HCT116 (cell line): ENCODE measurements around the gene BCL11A. TPM values are rescaled to one million over a fixed set of nuclear protein-coding genes. Genes with fewer than 3 reads are reported as not detected.

ENCODE experiments used
- ATAC-seq: fragments of 200-7000 bp; cut with Tn5 transposase; 2 replicates; pipeline ENCODE4 v1.9.1; 2020; ENCODE audit warnings: mild to moderate bottlenecking, moderate library complexity
- BruUV-seq: library from RNA; stranded (reverse); fragments of 400-500 nt; replicated peaks from 2 replicates; lab custom pipeline; 2021; lab: Mats Ljungman, UMichigan
- CTCF ChIA-PET: fragments of 300-600 bp; sonication (Branson Sonifier 250); formaldehyde crosslinking; loops from one replicate; lab custom pipeline; 2021; ENCODE audit warnings: antibody characterized with exemption; lab: Charles Lee
- POLR2A ChIA-PET: fragments of 300-600, 350-600 bp; sonication (Branson Sonifier 250); formaldehyde crosslinking; loops from one replicate; lab custom pipeline; 2021; ENCODE audit warnings: antibody characterized with exemption; lab: Charles Lee
- RAD21 ChIA-PET, 2 experiments: fragments of 300-600 bp; sonication (Branson Sonifier 250); formaldehyde crosslinking; loops; one replicate each; lab custom pipeline; 2023; ENCODE audit warnings: low total read pairs in 2 of 2; ENCODE audit not compliant: uncharacterized antibody in 2 of 2, unreplicated experiment in 2 of 2, low non-redundant PET in 1 of 2; lab: Charles Lee
- DNase-seq: peaks from one replicate; pipeline ENCODE4 v3.0.0-alpha.2; 2010; ENCODE audit warnings: low read depth, low spot score
- H2AFZ ChIP-seq: fragments of 200-600 bp; shearing (Covaris generic), sonication (generic); 2 replicates; pipeline ENCODE4 v1.6.1; 2017; ENCODE audit warnings: low read depth, mixed run types, mixed read lengths, antibody characterized with exemption, low read length; ENCODE audit not compliant: poor library complexity, severe bottlenecking
- H3K27ac ChIP-seq: 2 replicates; pipeline ENCODE4 v1.5.1; 2012; ENCODE audit warnings: low read depth, low read length
- H3K27me3 ChIP-seq: fragments of 200-600 bp; sonication (generic); 2 replicates; pipeline ENCODE4 v1.6.1; 2016; ENCODE audit warnings: mixed run types, low read length, mixed read lengths; ENCODE audit not compliant: insufficient read depth
- H3K36me3 ChIP-seq, 2 experiments: fragments of 200-500 bp in 1 of 2; fragments of 200-600 bp in 1 of 2; sonication (Bioruptor generic) in 1 of 2; sonication (generic) in 1 of 2; 2 replicates each; pipeline versions ENCODE4 v1.5.1 to v1.6.1; 2014 to 2016; ENCODE audit warnings: low read length in 2 of 2, inconsistent platforms in 1 of 2, mixed read lengths in 1 of 2, mixed run types in 1 of 2; ENCODE audit not compliant: insufficient read depth in 2 of 2, control insufficient read depth in 1 of 2
- H3K4me1 ChIP-seq, 2 experiments: fragments of 200-600 bp in 1 of 2; sonication (generic) in 1 of 2; 2 replicates each; pipeline versions ENCODE4 v1.5.1 to v1.6.1; 2012 to 2017; ENCODE audit warnings: low read length in 2 of 2, inconsistent platforms in 1 of 2, mild to moderate bottlenecking in 1 of 2, mixed read lengths in 1 of 2, mixed run types in 1 of 2, moderate library complexity in 1 of 2; ENCODE audit not compliant: insufficient read depth in 2 of 2, control insufficient read depth in 1 of 2
- H3K4me2 ChIP-seq: fragments of 200-600 bp; sonication (generic); 2 replicates; pipeline ENCODE4 v1.6.1; 2017; ENCODE audit warnings: mixed run types, low read length, mixed read lengths
- H3K4me3 ChIP-seq, 2 experiments: fragments of 200-600 bp in 1 of 2; sonication (generic) in 1 of 2; replicated peaks in 1 of 2; 2 replicates each; pipeline ENCODE4 v1.5.1; 2011 to 2016; ENCODE audit warnings: low read length in 2 of 2, control low read depth in 1 of 2, low read depth in 1 of 2, mild to moderate bottlenecking in 1 of 2, mixed read lengths in 1 of 2, mixed run types in 1 of 2
- H3K79me2 ChIP-seq: fragments of 200-600 bp; sonication (generic); 2 replicates; pipeline ENCODE4 v1.6.1; 2017; ENCODE audit warnings: mild to moderate bottlenecking, mixed run types, low read length, moderate library complexity, mixed read lengths; ENCODE audit not compliant: insufficient read depth
- H3K9ac ChIP-seq: fragments of 200-600 bp; sonication (generic); 2 replicates; pipeline ENCODE4 v1.6.1; 2016; ENCODE audit warnings: low read length, mixed read lengths
- H3K9me2 ChIP-seq: fragments of 200-600 bp; sonication (generic), shearing (Covaris generic); 2 replicates; pipeline ENCODE4 v1.6.1; 2017; ENCODE audit warnings: mixed run types, mild to moderate bottlenecking, moderate library complexity; ENCODE audit not compliant: insufficient read depth
- H3K9me3 ChIP-seq, 2 experiments: fragments of 200-500 bp in 1 of 2; fragments of 200-600 bp in 1 of 2; sonication (Bioruptor generic) in 1 of 2; sonication (generic) in 1 of 2; 2 replicates each; pipeline ENCODE4 v1.6.1; 2014 to 2017; ENCODE audit warnings: low read length in 2 of 2, mixed read lengths in 2 of 2, inconsistent platforms in 1 of 2, low read depth in 1 of 2, mild to moderate bottlenecking in 1 of 2, mixed run types in 1 of 2, moderate library complexity in 1 of 2; ENCODE audit not compliant: control insufficient read depth in 1 of 2, insufficient read depth in 1 of 2
- H4K20me1 ChIP-seq: fragments of 200-600 bp; sonication (generic), shearing (Covaris generic); 2 replicates; pipeline ENCODE4 v1.6.1; 2017; ENCODE audit warnings: mixed run types, mild to moderate bottlenecking, moderate library complexity; ENCODE audit not compliant: insufficient read depth
- CEBPB ChIP-seq: IDR thresholded peaks from 2 replicates; pipeline ENCODE4 v1.6.1; 2012; ENCODE audit warnings: low read depth
- ELF1 ChIP-seq: IDR thresholded peaks from 2 replicates; pipeline ENCODE4 v1.6.1; 2012; ENCODE audit warnings: low read depth, borderline replicate concordance
- EZH2 ChIP-seq: fragments of 200-600 bp; sonication (generic); IDR thresholded peaks from 2 replicates; pipeline ENCODE4 v1.6.1; 2017; ENCODE audit warnings: antibody characterized with exemption, mixed run types
- EZH2phosphoT487 ChIP-seq: fragments of 200-600 bp; IDR thresholded peaks from 2 replicates; pipeline ENCODE4 v1.6.1; 2018; ENCODE audit warnings: antibody characterized with exemption, borderline replicate concordance
- FOSL1 ChIP-seq: IDR thresholded peaks from 2 replicates; pipeline ENCODE4 v1.6.1; 2012; ENCODE audit warnings: low read depth
- JUND ChIP-seq: IDR thresholded peaks from 2 replicates; pipeline ENCODE4 v1.6.1; 2012
- MAX ChIP-seq: IDR thresholded peaks from 2 replicates; pipeline ENCODE4 v1.6.1; 2012
- POLR2A ChIP-seq: IDR thresholded peaks from 2 replicates; pipeline ENCODE4 v1.7.0; 2011; ENCODE audit warnings: borderline replicate concordance; ENCODE audit not compliant: insufficient read depth, insufficient read length; ENCODE audit errors: extremely low read depth
- POLR2AphosphoS5 ChIP-seq: IDR thresholded peaks from 2 replicates; pipeline ENCODE4 v1.6.1; 2011; ENCODE audit warnings: mild to moderate bottlenecking, low read depth, low read length, moderate library complexity
- RAD21 ChIP-seq: IDR thresholded peaks from 2 replicates; pipeline ENCODE4 v1.6.1; 2012; ENCODE audit warnings: low read depth, mild to moderate bottlenecking
- SIN3A ChIP-seq: IDR thresholded peaks from 2 replicates; pipeline ENCODE4 v1.6.1; 2012; ENCODE audit warnings: low read depth
- SP1 ChIP-seq: IDR thresholded peaks from 2 replicates; pipeline ENCODE4 v1.6.1; 2012; ENCODE audit warnings: low read depth
- YY1 ChIP-seq: IDR thresholded peaks from 2 replicates; pipeline ENCODE4 v1.6.1; 2011; ENCODE audit warnings: low read length, low read depth, moderate library complexity, mild to moderate bottlenecking; ENCODE audit not compliant: insufficient replicate concordance; ENCODE audit errors: extremely low read depth
- intact Hi-C: fragments of 100-400 bp; cut with micrococcal nuclease; formaldehyde crosslinking; loops from 2 replicates; pipeline ENCODE4 v1.10.0; 2022
- total RNA-seq: library from RNA; stranded (reverse); gene quantifications from one replicate; pipeline ENCODE4 v1.2.1, GENCODE V29; 2021; ENCODE audit not compliant: unreplicated experiment
- TF ChIP-seq, protein P1 (sequence below), 3 experiments: fragments of 200-600 bp in 1 of 3; sonication (generic) in 1 of 3; IDR thresholded peaks in 2 of 3; conservative IDR thresholded peaks in 1 of 3; 2 replicates each; pipeline ENCODE4 v1.5.1; 2012 to 2017; ENCODE audit warnings: low read depth in 2 of 3, low read length in 2 of 3, antibody characterized with exemption in 1 of 3, borderline replicate concordance in 1 of 3, control low read depth in 1 of 3, mild to moderate bottlenecking in 1 of 3, mixed read lengths in 1 of 3, mixed run types in 1 of 3, moderate library complexity in 1 of 3; ENCODE audit not compliant: insufficient read depth in 1 of 3

BCL11A gene
- total RNA-seq, 1 experiment from 2014 or later, result 0.71 TPM

GRCh38 chr2:60509066-60509465, 44.4 kb downstream of the BCL11A start:
- Histone ChIP-seq H3K4me3 (no peak overlapping the region), H3K9me2 (no peaks in the 10 kb centered on the region), H4K20me1 (no peaks in the 10 kb centered on the region), H3K79me2 (no peaks in the 10 kb centered on the region), H2AFZ (no peak overlapping the region), H3K36me3 (no peaks in the 10 kb centered on the region), H3K4me2 (no peak overlapping the region), H3K9ac (no peak overlapping the region), H3K27ac (no peak overlapping the region), H3K27me3 (peaks cover 21% of the 10 kb centered on the region), H3K4me1 (peaks cover 0 to 6% of the 10 kb centered on the region in 2 experiments; a peak in 1 of 4 replicates), H3K9me3 (no peaks in the 10 kb centered on the region)
- no peak for TF ChIP-seq SP1
- no peak for TF ChIP-seq EZH2phosphoT487
- no peak for TF ChIP-seq SIN3A
- no peak for TF ChIP-seq ELF1
- TF ChIP-seq RAD21, result no peak
- no peak for TF ChIP-seq MAX
- no peak for TF ChIP-seq EZH2
- TF ChIP-seq FOSL1, result no peak
- TF ChIP-seq, protein P1, sequence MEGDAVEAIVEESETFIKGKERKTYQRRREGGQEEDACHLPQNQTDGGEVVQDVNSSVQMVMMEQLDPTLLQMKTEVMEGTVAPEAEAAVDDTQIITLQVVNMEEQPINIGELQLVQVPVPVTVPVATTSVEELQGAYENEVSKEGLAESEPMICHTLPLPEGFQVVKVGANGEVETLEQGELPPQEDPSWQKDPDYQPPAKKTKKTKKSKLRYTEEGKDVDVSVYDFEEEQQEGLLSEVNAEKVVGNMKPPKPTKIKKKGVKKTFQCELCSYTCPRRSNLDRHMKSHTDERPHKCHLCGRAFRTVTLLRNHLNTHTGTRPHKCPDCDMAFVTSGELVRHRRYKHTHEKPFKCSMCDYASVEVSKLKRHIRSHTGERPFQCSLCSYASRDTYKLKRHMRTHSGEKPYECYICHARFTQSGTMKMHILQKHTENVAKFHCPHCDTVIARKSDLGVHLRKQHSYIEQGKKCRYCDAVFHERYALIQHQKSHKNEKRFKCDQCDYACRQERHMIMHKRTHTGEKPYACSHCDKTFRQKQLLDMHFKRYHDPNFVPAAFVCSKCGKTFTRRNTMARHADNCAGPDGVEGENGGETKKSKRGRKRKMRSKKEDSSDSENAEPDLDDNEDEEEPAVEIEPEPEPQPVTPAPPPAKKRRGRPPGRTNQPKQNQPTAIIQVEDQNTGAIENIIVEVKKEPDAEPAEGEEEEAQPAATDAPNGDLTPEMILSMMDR (IDR thresholded peaks at IDR 0.05 in 2 of 3, conservative IDR thresholded peaks at IDR 0.05 in 1 of 3; ENCODE audit: borderline replicate concordance in 1 of 3, insufficient read depth in 1 of 3, low read depth in 2 of 3, low read length in 2 of 3), result no peak
- TF ChIP-seq CEBPB, result no peak
- TF ChIP-seq YY1, result no peak
- TF ChIP-seq POLR2A, result no peak
- TF ChIP-seq JUND, result no peak
- no peak for TF ChIP-seq POLR2AphosphoS5
- ATAC-seq (no peak), DNase-seq (no peak)
- ChIA-PET CTCF (interaction anchor here (0.6 kb wide), 1 partner anchor 165 kb away, joined by 3 read pairs; no protein-coding TSS in a partner anchor), POLR2A (no interaction called here), RAD21 (no interaction called here)
- intact Hi-C loops, result no loop called here
- BruUV-seq, result no TSS peak
